Choroid plexus epithelial cell (primary cell): ENCODE data around the gene CCNJL.

Source experiments
- DNase-seq: peaks from one replicate; pipeline ENCODE4 v3.0.0-alpha.2; 2010; ENCODE audit warnings: low read depth
- H3K4me3 ChIP-seq: 2 replicates; pipeline ENCODE4 v1.5.1; 2011; ENCODE audit warnings: low read depth, mild to moderate bottlenecking, control low read depth, low read length, moderate library complexity
- TF ChIP-seq, protein P1 (sequence below): conservative IDR thresholded peaks from 2 replicates; pipeline ENCODE4 v1.5.1; 2011; ENCODE audit warnings: low read depth, mild to moderate bottlenecking, control low read depth, inconsistent platforms, low read length, moderate library complexity

The CCNJL gene

DNA sequence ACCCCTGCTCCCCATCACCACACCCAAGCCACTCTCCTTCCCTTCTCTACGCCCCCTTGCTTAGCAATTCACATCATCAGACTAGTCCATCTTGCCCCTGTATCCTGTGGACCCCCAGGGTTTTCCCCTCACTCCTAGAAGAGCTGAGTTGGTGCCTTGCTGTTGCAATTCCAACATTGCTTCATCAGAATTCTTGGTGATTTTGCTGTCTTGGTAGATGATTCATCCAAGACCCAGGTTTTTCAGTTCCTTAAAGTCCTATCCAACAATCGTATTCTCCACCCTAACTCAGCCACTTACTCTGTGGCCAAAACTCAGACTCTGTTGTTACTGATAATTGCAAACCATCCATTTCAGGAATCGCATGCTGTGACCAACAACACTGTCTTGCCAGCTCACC is 21.4 kb upstream of the CCNJL start:
- TF ChIP-seq, protein P1, sequence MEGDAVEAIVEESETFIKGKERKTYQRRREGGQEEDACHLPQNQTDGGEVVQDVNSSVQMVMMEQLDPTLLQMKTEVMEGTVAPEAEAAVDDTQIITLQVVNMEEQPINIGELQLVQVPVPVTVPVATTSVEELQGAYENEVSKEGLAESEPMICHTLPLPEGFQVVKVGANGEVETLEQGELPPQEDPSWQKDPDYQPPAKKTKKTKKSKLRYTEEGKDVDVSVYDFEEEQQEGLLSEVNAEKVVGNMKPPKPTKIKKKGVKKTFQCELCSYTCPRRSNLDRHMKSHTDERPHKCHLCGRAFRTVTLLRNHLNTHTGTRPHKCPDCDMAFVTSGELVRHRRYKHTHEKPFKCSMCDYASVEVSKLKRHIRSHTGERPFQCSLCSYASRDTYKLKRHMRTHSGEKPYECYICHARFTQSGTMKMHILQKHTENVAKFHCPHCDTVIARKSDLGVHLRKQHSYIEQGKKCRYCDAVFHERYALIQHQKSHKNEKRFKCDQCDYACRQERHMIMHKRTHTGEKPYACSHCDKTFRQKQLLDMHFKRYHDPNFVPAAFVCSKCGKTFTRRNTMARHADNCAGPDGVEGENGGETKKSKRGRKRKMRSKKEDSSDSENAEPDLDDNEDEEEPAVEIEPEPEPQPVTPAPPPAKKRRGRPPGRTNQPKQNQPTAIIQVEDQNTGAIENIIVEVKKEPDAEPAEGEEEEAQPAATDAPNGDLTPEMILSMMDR, result no peak
- no peak overlapping the region for H3K4me3 ChIP-seq
- DNase-seq, result peak; percentile 81

DNA sequence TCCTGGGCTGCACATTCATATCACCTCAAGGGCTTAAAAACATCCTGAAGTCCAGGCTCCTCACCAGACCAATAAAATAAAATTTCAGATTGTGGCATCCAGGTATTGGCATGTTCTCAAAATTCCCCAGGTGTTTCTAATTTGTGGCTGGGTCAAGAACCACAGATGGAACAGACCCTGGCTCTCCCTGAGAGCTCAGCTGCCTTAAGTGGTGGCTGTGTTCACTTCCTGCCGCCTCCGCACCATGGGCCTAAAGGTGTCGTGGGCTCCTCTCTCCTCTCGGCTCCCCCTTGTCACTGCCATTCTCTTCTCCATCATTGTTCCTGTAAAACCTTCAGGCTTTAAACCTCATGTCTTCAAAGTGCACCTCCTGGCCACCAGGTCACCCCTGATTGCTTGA is 17.8 kb upstream of the CCNJL start:
- no peak for DNase-seq
- no peak overlapping the region for H3K4me3 ChIP-seq
- TF ChIP-seq, protein P1, result no peak

DNA sequence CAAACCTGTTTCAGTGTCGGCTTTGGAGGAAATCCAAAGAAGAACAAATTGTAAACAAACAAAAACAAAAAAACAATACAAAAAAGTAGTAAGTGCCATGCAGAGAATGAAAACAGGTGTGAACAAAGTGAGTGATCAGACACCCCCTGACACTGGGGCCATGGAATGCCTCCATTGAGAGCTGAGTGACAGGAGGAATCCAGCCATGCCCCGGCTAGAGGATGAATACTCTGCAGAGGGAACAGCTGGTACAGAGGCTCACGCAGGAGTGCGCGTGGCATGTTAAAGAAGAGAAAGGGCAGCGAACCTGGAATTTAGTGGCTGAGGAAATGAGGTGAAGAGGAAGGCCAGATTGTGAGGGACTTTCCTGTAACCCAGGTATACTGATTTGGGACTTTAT is 15.5 kb upstream of the CCNJL start:
- DNase-seq, result no peak
- TF ChIP-seq, protein P1, result no peak
- H3K4me3 ChIP-seq, result no peak overlapping the region

DNA sequence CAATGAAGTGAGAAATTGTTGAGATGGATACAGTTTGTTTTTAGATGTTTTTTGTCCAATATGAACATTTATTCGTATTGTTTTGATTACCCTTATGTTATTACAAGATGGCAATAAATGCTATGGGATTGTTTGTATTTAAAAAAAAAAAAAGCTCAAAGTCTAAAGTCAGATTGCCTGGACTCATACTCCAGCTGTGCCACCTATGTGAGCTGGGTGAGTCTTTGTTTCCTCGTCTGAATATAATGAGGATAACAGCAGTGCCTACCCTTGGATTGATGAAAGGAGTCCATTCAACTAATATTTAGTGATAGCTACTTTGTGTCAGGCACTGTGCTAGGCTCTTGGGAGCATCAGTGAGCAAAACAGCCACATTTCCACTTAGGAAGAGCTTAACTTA is 14.6 kb upstream of the CCNJL start:
- TF ChIP-seq, protein P1, result no peak
- no peak overlapping the region for H3K4me3 ChIP-seq
- no peak for DNase-seq

DNA sequence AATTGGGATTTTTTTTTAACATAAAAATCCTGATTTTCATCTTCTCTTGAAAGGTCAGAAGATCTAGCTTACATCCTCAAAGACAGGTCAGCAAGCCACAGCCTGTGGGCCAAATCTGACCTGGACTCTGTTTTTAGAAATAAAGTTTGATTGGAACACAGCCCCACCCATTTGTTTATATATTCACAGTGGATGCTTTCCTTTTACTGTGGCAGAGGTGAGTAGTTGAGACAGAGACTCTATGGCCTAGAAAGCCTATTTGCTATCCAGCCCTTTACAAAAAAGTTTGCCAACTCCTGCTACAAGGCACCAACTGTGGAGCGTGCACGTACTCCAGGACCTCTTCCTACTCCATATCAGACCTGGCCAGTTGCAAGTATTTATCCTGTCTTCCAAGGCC is 13.4 kb upstream of the CCNJL start:
- DNase-seq, result no peak
- TF ChIP-seq, protein P1, result no peak
- no peak overlapping the region for H3K4me3 ChIP-seq

DNA sequence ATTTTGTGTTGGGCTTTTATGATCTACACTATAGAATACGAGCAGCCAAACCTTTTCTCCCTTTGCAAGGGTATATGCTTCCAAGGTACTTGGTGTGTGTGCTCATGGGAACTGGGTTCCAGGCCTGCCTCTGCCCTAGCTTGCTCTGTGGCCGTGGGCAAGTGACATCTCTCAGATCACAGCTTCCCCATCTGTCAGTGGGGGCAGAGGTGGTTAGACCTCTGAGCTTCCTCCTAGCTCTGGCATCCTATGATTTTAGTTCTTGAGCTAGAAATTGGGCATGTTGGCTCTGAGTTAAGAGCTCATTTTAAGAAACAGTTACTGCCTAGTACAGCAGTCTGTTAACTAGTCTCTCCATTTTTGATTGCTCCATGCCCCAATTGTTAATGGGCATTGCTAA is 12.5 kb upstream of the CCNJL start:
- TF ChIP-seq, protein P1, result no peak
- DNase-seq, result no peak
- H3K4me3 ChIP-seq, result no peak overlapping the region

DNA sequence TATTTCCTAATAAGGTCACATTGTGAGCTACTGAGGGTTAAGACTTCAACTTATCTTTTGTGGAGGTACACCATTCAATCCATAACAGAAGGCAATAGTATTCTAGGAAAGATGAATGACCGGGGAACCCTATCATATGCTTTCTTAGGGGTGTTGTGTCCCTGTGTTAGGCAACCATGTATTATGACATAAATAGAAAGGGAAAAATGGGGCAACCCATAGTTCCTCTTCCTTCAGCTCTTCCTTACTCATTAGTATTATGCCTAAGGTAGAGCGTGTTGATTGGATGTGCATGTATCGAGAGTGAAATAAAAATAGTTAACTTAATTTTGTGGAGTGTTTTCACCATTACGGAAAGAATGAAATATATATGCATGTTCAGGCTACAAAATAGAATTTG is 6.0 kb upstream of the CCNJL start:
- DNase-seq, result no peak
- no peak overlapping the region for H3K4me3 ChIP-seq
- TF ChIP-seq, protein P1, result no peak
